ENCODE measurements around the gene ACBD6.
"Not testable (repeated sequence)": the region's sequence is repeated elsewhere in the genome, so short reads cannot be mapped to it uniquely, and the experiment has no call there.

Gene ACBD6

GRCh38 chr1:180415985-180416633, 86.3 kb downstream of the ACBD6 start:
- no peak for DNase-seq (ENCODE audit: low read depth)

DNA sequence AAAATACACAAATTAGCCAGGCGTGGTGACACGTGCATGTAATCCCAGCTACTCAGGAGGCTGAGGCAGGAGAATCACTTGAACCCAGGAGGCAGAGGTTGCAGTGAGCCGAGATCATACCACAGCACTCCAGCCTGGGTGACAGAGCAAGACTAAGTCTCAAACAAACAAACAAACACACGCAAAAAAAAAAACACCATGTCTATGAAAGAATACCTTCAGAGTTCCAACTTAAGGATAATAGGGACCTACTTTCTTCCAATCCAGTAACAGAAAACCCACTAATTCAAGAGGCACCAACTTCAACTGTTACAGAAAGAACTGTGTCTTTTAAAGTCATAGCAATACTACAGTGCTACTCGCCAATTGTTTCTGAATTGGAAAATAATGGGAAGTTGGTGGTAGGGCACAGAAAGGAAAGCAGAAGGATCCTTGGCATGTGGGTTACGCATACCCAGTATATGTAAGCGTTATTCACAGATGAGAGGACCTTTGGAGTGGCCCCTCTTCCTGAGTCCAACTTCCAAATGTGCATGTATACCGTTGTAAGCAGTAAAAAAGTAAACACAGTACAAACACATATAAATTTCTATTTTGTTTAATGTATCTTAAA, 87.0 kb downstream of the ACBD6 start:
- DNase-seq (ENCODE audit: low read depth): no peak

DNA sequence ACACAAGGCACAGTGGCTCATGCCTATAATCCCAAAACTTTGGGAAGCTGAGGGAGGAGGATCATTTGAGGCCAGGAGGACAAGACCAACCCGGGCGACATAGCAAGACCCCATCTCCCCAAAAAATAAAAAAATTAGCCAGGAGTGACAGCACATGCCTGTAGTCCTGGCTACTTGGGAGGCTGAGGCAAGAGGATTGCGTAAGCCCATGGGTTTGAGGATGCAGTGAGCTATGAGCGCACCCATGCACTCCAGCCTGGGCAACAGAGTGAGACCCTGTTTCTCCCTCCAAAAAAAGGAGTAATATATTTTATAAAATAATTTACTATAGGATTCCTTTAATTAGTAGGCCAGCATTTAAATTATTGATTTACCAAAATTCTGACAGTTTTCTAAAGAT, 89.8 kb downstream of the ACBD6 start:
- DNase-seq (ENCODE audit: low read depth): no peak

DNA sequence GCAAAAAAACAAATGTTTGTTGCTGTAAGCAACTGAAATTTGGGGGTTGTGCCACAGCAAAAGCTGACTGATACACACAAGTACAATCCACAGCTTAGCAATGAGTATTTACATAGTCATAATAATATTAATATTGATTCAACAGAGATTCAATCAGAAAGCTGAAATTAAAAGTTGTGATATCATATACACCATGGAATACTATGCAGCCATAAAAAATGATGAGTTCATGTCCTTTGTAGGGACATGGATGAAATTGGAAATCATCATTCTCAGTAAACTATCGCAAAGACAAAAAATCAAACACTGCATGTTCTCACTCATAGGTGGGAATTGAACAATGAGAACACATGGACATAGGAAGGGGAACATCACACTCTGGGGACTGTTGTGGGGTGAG, 94.2 kb downstream of the ACBD6 start:
- not testable (repeated sequence) for DNase-seq (ENCODE audit: low read depth)

DNA sequence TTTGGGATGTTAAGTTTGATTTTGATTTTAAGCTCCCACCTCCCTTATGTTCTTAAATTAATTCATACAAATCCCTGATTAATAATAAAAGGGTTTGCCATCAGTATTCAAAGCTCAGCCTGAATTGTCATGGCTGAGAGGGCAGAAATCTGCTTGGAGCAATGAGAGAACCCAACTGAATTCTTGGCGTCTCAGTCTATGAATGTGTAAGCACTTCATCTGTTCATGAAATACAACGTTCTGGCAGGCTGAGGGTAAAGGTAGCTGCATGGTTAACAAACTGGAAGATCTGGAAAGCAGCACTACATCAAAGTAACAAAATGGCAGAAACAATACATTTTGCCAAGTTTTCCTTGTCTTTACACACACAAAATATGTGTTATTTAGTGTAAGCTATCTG, 95.3 kb downstream of the ACBD6 start:
- DNase-seq (ENCODE audit: low read depth): no peak

- no peak for DNase-seq (ENCODE audit: low read depth)
Measured at GRCh38 chr1:180402551-180402950, 99.8 kb downstream of the ACBD6 start.

GRCh38 chr1:180402001-180402400, 100.4 kb downstream of the ACBD6 start:
- no peak for DNase-seq (ENCODE audit: low read depth)

GRCh38 chr1:180397175-180397574, 105.2 kb downstream of the ACBD6 start:
- DNase-seq (ENCODE audit: low read depth): no peak

GRCh38 chr1:180392427-180393145, 109.8 kb downstream of the ACBD6 start:
- DNase-seq (ENCODE audit: low read depth): no peak

GRCh38 chr1:180392020-180392419, 110.4 kb downstream of the ACBD6 start:
- no peak for DNase-seq (ENCODE audit: low read depth)

DNA sequence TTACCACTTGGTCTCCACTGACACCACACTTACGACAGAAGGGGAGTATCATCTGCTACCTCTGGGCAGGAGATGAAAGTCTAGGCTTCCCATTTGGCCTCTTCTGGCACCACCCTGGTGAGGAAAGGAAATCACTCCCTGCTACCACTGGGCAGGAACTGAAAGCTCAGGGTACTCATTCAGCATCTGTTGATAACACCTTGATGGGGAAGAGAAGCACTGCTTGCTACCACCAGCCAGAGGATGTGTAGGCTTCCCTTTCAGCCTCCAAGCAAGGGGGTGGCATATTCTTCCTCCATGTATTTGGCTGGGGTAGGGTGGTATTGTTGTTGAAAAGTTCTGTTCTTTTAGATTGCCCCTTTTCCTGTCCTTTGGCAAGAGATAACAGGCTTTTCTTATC, 115.0 kb downstream of the ACBD6 start:
- no peak for DNase-seq (ENCODE audit: low read depth)

DNA sequence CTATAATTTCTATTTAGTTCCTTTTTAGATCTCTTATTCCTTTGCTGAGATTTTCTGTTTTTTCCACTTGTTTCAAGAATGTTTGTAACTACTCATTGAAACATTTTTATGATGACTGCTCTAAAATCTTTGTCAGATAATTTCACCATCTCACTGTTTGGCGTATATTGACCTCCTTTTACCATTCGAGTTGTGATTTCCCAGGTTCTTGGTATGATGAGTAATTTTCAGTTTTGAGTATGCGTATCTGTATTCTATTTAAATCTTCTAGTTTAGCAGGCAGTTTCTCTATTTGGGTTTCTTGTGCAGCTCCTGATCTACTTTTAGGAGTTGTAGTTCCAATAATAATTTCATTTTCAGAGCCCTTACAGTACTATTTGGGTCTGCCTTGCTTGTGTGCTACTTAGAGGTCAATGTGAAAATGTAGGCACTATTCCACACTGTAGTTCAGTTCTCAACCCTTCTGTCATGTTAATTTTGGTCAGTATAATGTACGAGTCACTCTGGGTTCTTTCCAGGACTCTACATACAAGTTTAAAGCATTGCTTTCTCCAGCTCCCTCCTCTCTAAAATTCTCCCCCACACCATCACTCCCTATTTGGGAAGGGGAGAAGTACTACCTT, 115.5 kb downstream of the ACBD6 start:
- DNase-seq (ENCODE audit: low read depth): no peak

DNA sequence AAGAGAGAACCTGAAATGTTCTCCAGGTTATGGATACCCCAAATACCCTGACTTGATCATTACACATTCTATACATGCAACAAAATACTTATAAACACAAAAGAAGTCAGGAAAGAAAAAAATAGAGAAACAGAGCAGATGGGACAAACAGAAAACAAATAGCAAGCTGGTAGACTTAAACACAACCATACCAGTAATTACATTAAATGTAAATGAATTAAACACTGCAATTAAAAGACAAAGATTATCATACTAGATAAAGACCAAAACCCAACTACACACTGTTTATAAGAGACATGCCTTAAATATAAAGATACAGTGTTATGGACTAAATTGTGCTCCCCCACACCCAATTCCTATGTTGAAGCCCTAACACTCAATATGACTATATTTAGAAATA, 117.2 kb downstream of the ACBD6 start:
- DNase-seq (ENCODE audit: low read depth): no peak

- no peak for DNase-seq (ENCODE audit: low read depth)
Measured at GRCh38 chr1:180384286-180385005, 117.9 kb downstream of the ACBD6 start.

GRCh38 chr1:180382326-180383115, 119.9 kb downstream of the ACBD6 start:
- no peak for DNase-seq (ENCODE audit: low read depth)

- DNase-seq (ENCODE audit: low read depth): no peak
Measured at GRCh38 chr1:180381184-180381580, 121.2 kb downstream of the ACBD6 start.

DNA sequence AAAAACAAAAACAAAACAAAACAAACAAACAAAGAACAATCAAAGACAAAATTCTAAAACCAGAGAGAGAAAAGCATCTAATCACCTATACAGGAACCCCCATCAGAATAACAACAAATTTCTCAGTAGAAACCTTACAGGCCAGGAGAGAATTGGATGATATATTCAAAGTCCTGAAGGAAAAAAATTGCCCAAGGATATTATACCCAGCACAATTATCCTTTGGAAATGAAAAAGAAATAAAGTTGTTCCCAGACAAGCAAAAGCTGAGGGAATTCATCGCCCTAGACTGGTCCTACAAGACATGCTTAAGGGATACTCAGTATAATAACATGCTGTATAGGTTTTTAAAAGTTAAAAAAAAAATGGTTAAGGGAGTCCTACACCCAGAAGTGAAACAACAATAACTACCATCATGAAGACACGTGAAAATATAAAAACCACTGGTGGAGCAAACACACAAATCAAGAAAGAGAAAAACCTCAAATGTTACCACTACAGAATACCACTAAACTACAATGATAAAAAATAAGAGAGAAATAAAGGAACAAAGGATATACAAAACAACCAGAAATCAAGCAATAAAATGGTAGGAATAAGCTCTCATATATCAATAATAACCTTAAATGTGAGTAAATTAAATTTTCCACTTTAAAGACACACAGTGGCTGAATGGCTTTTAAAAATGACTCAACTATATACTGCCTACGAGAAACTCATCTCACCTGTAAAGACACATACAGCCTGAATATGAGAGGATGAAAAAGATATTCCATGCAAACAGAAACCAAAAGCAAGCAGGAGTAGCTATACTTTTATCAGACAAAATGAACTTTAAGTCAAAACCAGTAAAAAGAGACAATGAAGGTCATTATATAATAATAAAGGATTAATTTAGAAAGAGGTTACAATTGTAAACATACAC, 121.9 kb downstream of the ACBD6 start:
- no peak for DNase-seq (ENCODE audit: low read depth)

- no peak for DNase-seq (ENCODE audit: low read depth)
Measured at GRCh38 chr1:180376800-180377199, 125.6 kb downstream of the ACBD6 start.

- DNase-seq (ENCODE audit: low read depth): no peak
Measured at GRCh38 chr1:180376253-180376652, 126.1 kb downstream of the ACBD6 start.

- DNase-seq (ENCODE audit: low read depth): no peak
Measured at GRCh38 chr1:180372728-180373127, 129.6 kb downstream of the ACBD6 start.
